ENCODE results near the gene TNFRSF1B.

GRCh38 chr1:12163210-12163609, 3.6 kb upstream of the TNFRSF1B start:
- TF ChIP-seq CTCF (IDR thresholded peaks at IDR 0.05) (no peak), POLR2A (IDR thresholded peaks at IDR 0.05) (no peak)
